IPS-NIHi7 (cell line): ENCODE results near the gene SPTBN1.

ENCODE experiments used
- DNase-seq: peaks from one replicate; pipeline ENCODE4 v3.0.0; 2012; ENCODE audit warnings: mixed read lengths; ENCODE audit errors: extremely low spot score

The SPTBN1 gene

DNA sequence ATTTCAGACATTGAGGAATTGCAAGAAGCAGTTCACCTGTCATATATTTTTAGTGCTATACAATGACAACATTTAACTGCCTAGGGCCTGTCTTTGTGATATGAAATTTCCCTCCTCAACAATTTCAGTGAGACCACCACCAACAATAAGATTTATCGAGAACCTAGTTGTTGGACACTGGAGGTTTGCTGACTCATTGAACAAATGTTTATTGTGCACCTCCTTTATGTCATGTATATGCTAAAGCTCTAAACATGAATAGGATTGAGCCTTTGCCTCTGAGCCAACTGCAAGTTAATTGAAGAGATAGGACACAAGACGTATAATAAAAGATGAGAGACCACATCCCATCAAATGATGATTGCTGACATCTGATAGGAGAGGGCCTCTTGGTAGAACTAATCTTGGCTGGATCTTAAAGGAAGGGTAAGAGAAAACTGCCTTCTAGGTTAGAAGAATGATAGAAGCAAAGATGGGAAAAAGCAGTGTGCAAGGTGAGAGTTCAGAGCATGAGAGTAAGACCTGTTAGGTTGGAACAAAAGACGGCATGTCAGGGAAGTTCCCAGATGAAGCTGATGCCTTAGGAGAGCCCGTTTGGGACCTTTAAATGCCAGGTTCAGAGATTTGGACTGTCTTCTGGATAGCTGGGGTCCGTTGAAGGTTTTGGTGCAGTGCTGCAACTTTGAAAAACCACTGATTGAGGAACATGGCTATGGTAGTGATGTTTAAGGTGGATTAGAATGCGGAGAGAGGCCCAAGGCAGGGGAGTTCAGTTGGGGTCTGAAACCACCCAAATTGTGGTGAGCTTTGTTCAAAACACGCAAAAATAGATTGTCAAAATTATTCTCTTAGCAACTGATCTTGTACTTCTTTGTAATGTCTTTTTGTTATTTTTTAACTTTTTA is 134.3 kb downstream of the SPTBN1 start:
- no peak for DNase-seq

DNA sequence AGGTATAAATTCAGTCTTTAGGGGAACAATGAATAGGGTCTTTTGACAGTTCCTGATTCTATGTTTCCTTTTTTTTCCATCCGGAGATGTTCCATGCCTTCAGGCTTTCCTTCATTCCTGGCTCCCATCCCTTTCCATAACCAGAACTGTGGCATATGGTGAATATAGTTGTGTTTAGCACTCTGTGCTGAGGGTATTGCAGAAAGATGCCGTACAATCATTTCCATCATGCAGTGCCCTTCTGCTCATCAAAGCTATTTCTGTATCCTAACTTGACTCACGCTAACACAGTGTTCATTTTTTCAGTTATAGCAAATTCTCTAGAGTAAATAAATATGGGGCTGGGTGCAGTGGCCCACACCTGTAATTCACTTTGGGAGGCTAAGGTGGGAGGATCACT is 135.4 kb downstream of the SPTBN1 start:
- no peak for DNase-seq

DNA sequence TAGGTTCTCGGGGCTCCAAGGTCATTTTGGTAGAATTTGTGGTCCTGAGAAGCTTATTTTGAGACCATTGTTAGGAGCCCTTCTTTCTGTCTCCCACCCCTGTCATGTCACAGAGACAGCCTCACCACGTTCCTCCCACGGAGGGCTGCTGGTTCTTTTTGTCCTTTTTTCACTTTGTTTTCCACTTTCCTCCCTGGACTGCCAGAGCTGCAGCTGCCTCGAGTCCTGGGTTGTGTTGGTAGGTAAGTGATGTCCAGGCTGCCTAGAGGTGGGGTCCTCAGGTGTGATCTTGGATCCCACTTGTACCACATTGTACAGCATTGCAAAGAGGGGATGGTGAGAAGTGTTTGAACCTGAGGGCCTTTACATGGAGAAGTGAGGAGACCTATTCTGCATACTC is 137.1 kb downstream of the SPTBN1 start:
- DNase-seq = no peak

DNA sequence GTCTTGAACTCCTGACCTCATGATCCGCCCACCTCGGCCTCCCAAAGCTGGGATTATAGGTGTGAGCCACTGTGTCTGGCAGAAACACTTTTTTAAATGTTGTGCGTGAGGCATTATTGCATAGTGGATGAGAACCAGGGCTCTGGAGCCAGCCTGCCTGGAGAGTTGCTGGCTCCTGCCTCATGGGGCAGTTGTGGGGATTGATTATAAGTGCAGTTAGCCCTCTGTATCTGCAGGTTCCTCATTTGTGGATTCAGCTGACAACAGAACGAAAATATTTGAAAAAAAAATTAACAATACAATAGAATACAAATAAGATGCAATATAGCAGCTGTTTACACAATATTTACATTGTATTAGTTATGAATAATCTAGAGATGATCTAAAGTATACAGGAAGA is 137.9 kb downstream of the SPTBN1 start:
- DNase-seq = no peak

DNA sequence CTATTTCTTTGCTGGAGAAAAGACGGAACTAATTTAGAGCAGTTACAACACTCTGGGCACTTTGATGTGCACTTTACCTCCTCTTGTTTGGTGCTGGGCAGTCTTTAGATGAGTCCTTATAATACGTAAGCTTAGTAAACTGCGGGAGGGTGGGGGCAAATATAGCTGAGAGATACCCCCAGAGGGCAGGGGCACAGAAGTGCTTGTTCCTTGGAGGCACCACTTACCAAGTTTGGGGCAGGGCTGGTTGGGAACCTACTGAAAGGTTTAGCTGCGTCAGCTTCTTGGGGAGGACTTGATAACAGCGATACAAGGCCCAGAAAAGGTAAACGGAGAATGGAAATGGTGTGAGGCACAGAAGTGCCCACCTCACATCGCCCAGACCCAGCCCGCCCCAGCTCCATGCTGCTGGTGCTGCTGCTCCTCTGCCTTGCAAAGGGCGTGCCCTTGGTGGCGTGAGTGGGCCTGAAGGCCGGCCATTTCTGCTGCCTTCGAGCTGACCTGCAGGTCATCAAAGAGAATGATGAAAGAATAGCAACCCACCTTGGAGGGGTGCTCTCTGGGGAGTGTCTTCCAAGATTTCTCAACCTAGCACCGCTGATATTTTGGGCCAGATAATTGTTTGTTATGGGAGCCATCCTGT is 139.2 kb downstream of the SPTBN1 start:
- DNase-seq = no peak

DNA sequence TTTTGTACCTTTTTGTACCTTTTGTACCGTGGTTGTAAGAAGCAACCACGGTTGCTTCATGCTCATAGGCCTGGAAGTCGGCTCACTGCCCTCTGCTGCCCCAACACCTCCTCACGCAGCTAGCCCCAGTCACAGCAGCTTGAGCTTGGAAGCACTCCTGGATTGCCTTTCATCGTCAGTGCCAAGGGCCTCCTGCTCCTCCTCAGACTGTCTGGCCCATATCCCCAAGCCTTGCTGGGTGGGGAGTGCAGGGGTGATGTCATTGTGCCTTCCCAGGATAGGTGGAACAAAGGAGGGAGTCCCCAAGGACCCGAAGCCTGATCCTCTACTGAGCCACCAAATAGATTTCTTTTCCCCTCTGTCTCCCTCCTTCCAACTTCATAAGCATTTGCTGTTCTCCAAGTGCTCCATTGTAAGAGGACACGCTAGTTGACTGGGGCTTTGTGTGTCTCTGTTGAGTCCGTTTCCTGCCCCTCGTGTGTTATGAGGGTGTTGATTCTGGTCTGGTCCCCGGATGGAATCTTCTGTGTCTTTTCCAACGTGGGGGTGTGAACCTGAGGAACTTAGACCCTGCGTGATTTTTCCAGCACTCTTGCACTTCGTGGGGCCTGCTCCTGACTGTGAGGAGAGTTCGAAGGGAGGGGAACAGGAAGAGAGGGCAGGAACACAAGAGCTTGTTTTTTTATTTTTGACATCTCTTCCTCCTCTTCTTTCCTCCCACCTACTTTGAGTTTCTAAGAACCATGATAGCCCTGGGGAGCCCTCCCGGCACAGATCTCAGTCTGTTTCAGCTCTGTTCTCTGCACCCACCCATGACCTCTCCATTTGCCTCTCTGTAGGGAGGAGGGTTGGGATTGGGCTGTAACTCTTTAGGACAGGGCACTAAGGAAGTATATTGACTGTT is 140.1 kb downstream of the SPTBN1 start:
- no peak for DNase-seq

DNA sequence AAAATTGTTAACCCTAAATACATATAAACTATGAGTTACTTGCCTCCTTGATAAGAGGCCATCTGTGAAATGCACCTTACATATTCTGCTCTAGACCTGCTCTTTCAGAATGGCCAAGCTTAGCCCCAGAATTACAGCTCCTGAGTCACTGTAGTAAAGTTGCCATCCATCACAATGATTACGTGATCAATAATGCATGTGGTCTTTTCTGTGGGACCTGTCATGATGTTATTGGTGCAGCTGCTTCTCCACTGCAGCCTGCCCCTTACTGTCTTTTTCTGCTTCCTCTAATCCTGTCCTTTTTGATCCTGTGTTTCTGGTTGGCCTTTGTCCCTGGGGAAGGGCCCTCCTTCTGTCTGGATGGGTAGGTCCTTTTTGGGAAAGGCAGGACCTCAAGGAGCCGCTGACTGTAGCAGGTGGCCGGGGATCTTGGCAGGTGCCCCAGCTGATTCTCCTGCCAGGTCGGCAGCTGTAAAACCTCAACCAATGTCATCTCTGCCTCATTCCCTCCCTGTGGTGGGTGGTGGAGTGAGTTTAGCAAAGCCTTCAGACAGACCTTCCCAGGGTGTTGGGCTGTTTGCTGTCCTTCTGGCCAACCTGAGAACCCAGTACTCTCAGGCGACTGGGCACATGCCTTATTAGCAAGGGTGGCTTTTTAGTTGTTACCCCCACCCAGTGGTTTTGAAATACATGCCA is 141.2 kb downstream of the SPTBN1 start:
- DNase-seq = no peak

DNA sequence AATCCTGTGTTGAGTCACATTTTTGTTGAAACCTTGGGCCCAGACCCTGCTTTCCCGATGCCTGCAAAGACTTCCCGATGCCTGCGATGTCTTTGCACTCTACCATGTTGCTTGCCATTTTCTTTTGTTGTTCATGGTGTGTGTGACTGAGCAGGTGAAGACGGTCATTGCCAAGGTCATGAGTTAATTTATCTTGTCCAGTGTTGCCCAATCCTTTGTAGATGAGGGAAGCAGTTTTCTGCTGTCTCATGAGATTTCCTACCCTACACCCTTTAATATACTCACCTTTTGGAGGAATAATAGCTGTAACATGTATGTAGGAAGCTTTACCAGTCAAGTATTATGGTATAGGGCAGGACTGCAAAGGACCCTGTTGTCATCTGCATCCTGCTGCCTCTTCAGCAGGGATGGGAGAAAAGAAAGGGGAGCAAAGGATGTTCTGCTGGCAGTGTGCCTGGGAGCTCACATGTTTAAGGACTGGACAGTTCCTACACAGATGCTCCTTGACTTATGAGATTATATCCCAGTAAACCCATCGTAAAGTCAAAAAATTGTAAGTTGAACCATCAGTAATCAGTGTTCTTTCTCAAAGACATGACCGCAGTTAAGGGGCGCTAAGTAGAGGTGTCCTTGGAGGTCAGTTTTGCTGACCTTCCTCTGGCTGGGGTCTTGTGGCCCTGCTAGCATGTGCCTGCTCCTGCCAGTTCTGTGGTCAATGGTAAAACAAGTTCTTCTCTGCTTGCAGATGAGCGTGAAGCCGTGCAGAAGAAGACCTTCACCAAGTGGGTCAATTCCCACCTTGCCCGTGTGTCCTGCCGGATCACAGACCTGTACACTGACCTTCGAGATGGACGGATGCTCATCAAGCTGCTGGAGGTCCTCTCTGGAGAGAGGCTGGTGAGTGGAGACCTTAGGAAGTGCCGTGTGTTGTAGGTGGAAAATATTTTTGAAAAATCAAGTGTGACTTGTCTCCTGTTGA is 142.5 kb downstream of the SPTBN1 start:
- no peak for DNase-seq

DNA sequence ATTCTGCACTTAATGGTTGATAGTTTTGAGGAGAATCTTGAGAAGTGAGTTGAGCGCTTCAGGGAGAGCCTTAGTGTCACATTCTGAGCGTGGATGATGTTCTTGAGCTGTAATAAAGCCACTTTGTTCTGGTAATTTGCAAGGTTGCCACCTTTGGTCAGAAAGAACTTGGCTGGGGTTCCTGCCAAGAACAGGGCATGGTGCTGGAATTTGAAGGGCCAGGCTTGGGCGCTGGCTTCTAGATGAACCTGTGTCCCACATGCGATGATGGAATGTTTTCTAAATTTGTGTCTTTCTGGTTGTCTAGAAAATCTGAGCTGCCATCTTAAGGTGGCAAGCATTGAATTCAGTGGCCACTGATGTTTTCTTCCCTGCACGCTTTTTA is 143.2 kb downstream of the SPTBN1 start:
- DNase-seq = no peak

DNA sequence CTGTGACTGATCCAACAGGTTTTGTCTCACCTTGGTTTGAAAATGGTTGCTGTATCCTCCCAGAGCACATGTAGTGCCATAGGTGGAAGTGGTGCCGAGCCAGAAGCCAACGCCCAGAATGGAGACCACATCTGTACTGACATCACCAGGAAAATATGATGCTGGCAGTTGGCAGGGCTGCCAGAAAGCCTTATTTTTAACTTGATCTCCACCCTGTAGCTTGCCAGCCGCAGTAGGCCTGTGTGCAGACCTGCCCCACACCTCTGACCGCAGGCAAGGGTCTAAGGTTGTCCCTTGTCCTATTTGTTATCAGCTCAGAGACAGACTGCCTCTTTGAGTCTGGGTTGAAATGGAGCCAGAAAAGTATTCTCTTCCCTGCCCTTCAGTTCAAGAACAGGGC is 143.8 kb downstream of the SPTBN1 start:
- DNase-seq = no peak

DNA sequence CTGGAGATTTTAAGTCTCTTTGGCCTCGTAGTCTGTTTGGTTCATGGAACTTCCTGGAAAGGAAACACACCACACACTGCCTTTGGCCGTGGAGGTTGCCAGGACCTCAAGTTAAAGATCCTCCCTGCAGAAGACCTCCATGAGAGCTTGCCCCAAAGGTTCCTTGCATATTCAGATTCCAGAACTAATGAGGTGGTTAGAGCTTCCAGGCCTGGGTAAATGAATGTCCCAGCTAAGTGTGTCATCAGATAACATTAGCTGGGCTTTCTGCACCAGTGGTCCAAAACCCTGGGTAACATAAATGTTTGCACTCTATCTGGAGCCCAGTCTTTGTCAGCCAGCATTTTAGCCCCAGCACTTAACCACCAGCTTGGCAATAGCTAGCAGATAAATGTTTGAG is 145.2 kb downstream of the SPTBN1 start:
- no peak for DNase-seq

DNA sequence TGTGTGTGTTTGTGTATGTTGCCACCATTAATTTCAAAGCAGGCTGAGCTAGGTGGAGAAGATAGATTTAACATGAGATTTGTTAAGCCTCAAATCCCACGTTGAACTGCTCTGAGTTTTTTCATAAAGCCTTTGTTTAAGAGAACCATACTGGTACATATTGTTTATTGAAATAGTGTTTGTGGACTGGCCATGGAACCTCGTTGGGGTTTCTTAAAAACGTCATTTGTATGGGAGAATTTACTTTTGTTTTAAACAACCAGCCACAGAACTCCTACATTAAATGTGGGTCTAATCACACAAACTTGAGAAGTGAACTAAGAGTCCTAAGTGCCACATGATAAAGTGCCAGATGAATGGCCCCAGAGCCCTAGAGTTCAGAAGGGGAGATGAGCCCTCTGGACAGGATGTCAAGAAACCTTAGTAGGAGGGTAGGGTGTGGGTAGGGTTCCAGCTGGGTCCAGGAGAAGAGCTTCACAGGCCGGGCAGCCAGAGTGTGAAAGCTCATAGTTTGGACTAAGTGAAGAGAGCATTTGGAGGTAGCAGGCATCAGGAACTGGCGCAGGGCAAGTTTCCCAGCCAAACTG is 146.7 kb downstream of the SPTBN1 start:
- DNase-seq = no peak

DNA sequence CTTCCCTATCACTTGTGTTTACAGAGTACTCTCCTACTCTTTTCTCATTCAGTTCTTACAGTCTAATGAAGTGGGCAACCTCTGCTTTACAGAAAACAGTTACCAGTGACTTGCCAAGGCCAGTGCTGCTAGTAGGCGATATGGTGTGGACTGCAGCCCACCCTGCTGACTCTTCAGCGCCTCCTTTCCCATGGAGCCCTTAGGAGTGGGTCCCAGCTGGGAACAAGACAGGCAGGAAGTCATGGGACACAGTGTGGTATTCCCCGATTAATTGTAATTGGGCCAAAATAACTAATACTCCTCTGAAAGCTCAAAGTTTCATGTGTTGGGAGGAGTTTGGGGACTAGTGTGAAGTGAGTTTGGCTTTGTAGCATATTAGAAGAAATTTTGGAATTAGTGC is 147.2 kb downstream of the SPTBN1 start:
- DNase-seq = no peak

DNA sequence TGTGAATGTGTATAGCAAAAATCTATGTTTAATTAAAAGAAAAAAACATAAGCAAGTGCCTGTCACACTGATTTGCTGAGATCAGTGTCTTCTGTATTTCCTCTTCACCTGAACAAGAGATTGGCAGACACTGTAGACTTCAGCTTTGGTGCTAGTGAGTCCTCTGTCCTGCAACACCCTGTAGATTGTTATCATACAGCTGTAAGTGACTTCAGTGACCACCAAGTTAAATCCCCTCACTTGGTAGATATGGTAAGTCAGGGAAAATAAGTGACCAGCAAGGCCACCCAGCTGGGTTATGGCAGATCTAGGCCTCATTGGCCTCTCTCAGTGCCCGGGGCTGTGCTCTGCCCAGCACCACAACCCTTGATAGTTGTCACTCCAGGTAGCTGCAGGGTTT is 147.7 kb downstream of the SPTBN1 start:
- no peak for DNase-seq

DNA sequence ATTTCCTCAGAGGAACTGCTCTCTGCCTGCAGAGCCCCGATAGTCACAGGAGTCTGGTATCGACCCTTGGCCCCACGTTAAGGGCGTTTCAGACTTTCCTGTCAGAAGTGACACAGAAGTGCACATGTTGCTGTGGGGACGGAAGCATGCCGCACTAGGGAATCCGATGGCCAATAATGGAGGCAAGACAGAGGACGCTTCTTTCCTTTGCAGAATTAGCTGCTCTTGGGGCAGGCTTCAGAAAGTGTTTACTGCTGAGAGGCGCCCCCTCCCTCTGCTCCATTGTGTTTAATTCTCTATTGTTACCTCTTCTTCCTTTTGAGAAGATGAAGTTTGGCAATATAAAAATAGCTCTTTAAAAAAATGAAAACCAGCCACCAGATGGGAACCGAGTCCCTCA is 148.7 kb downstream of the SPTBN1 start:
- no peak for DNase-seq

DNA sequence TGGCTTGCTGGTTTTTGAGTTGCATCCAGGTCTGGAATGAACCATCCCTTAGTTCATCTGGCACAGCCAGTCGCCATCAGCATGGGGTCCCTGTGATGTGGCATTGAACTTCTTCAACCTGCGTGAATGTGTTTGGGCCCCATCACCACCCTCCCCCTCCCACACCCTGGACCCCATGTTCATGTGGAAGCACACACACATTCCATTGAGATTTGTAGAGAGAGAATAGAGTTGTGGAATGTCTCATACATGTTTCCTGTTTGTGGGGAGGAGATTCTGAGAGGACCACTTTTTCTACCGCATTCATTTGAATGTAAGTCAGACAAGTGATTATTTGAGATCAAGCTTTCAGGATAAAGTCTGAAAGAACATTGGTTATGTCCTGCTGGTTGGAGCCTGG is 149.7 kb downstream of the SPTBN1 start:
- DNase-seq = no peak

DNA sequence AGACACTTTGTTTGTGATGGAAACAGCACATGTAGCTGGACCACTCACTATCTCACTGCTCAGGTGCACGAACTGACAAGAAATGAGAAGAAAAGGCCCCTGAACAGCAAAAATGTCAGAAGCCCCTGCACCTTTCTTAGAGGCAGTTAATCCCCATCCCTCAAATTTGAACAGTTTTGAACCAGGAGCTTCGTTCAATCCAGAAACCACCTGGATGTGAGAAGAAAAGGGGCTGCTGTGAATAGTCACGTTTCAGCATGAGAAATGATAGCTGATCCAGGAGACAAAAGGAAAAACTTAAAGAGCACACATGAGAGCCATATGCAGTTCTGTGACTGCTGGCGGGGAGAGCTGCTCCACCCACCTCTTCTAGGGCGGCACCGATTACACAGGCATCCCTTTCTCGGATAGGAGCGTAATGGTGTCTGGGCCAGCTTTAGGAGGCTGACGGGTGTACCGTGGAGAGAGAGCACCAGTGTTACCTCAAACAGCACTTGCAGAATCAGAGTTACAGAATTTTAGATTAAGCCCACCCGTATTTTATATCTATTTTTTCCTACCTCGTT is 150.3 kb downstream of the SPTBN1 start:
- DNase-seq = no peak

DNA sequence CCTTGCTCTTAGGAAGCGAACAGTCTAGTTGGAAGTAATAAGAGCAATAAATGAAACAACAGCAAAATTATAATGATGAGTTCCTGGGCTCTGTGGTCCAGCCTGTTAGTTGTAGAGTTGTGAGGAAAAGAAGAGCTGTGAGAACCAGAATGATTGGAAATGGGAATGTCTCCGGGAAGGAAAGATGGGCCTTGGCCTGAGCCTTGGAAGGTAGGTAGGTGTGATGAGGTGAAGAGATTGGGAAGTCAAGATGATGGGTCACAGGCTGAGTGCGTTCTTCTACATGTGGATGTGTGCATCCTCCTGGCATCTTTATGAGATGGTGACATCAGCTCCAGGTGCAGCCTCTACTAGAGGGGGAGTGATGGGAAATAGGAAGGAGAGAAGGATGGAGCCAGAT is 152.1 kb downstream of the SPTBN1 start:
- DNase-seq = no peak

DNA sequence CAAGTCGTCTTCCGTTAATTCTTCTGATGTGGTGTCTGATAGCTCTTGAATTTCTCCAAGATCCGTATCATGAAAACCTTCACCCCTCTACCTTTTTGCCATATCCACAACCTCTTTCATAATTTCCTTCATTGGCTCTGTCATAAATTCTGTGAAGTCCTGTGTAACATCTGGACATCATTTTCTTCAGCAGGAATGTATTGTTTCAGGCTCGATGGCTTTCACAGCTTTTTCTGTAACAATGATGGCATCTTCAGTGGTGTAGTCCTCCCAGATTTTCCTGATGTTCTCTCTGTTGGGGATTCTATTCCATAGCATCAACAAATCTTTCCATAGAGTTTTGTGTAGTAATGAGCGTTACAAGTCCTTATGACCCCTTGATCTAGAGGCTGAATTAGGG is 153.1 kb downstream of the SPTBN1 start:
- no peak for DNase-seq

DNA sequence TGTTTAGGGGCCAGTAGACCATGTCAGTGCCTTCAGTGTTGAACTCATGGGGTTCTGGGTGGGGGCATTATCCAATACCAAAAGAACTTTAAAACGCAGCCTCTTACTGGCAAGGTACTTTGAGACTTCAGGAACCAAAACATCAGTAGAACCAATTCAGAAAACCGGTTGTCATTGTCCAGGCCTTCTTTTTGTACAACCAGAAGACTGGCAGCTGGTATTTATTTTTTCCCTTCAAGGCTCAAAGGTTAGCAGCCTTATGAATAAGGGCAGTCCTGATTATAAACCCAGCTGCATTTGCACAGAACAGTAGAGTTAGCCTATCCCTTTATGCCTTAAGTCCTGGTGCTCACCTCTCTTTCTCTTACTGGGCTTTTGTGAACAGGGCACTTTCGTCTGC is 153.5 kb downstream of the SPTBN1 start:
- no peak for DNase-seq
